ENCODE data around the gene IL23A.
"Not testable (repeated sequence)": the region's sequence is repeated elsewhere in the genome, so short reads cannot be mapped to it uniquely, and the experiment has no call there.

The IL23A gene

GRCh38 chr12:56311003-56311402 is 27.7 kb upstream of the IL23A start:
- no peak for DNase-seq (ENCODE audit: low read depth)
- no peak for TF ChIP-seq CTCF (IDR thresholded peaks at IDR 0.05; ENCODE audit: insufficient read depth, low read depth, low read length, missing control alignments)
- no peak overlapping the region for H3K4me3 ChIP-seq (ENCODE audit: low read depth, low read length)

GRCh38 chr12:56315249-56315621 is 23.4 kb upstream of the IL23A start:
- H3K4me3 ChIP-seq (ENCODE audit: low read depth, low read length) = peak overlapping the region; percentile 82
- TF ChIP-seq CTCF (IDR thresholded peaks at IDR 0.05; ENCODE audit: insufficient read depth, low read depth, low read length, missing control alignments) = no peak
- DNase-seq (ENCODE audit: low read depth) = no peak

GRCh38 chr12:56315622-56316473 is 22.8 kb upstream of the IL23A start, which contains the start of gene CNPY2:
Gene CNPY2, minus strand, starts transcription at chr12:56315988. Its CDS starts 771 bp downstream, at chr12:56315217.
- peak; percentile 13 for TF ChIP-seq CTCF (IDR thresholded peaks at IDR 0.05; ENCODE audit: insufficient read depth, low read depth, low read length, missing control alignments)
- H3K4me3 ChIP-seq (ENCODE audit: low read depth, low read length) = peak within 1 kb of the TSS; percentile 82
- DNase-seq (ENCODE audit: low read depth) = peak; percentile 100

- DNase-seq (ENCODE audit: low read depth) = no peak
- no peak overlapping the region for H3K4me3 ChIP-seq (ENCODE audit: low read depth, low read length)
- no peak for TF ChIP-seq CTCF (IDR thresholded peaks at IDR 0.05; ENCODE audit: insufficient read depth, low read depth, low read length, missing control alignments)
Measured at GRCh38 chr12:56317675-56318074, 21.0 kb upstream of the IL23A start.

- H3K4me3 ChIP-seq (ENCODE audit: low read depth, low read length) = no peak overlapping the region
- DNase-seq (ENCODE audit: low read depth) = no peak
- TF ChIP-seq CTCF (IDR thresholded peaks at IDR 0.05; ENCODE audit: insufficient read depth, low read depth, low read length, missing control alignments) = no peak
Measured at GRCh38 chr12:56321027-56321426, 17.7 kb upstream of the IL23A start.

- not testable (repeated sequence) for H3K4me3 ChIP-seq (ENCODE audit: low read depth, low read length); DNase-seq (ENCODE audit: low read depth)
Measured at GRCh38 chr12:56321610-56322009, 17.1 kb upstream of the IL23A start.

- no peak overlapping the region for H3K4me3 ChIP-seq (ENCODE audit: low read depth, low read length)
- DNase-seq (ENCODE audit: low read depth) = no peak
- TF ChIP-seq CTCF (IDR thresholded peaks at IDR 0.05; ENCODE audit: insufficient read depth, low read depth, low read length, missing control alignments) = no peak
Measured at GRCh38 chr12:56324206-56324605, 14.5 kb upstream of the IL23A start.

Data from GM12865 (cell line).